Stimulated activated CD4-positive, alpha-beta T cell treated with anti-CD3 and anti-CD28 coated beads, TNF-alpha, amount 100 ng/mL, for 24 hours (primary cell): ENCODE data around the gene SYT3.
"Not testable (repeated sequence)": the region's sequence is repeated elsewhere in the genome, so short reads cannot be mapped to it uniquely, and the experiment has no call there.

Experiments used
- DNase-seq, 3 experiments: peaks; one replicate each; pipeline ENCODE4 v3.0.0-alpha.2; 2020; ENCODE audit warnings: low read depth in 3 of 3

The SYT3 gene

DNA sequence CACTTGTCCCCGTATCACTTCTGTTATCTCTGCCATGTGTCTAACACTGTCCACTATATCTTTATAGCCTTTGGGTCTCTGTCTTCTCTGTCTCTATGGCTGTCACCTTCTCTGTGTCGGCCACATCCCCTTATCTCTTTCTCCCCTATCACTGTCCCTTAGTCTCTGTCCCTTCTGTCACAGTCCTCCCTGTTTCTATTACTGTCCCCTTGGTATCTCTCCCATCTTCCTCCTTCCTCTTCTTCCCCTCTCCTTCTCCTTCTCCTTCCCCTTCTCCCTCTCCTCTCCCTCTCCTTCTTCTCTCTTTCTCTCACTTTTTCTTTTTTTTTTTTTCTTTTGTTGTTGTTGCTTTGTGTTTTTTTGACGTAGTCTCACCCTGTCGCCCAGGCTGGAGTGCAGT is 36.7 kb downstream of the SYT3 start:
- no peak for DNase-seq

DNA sequence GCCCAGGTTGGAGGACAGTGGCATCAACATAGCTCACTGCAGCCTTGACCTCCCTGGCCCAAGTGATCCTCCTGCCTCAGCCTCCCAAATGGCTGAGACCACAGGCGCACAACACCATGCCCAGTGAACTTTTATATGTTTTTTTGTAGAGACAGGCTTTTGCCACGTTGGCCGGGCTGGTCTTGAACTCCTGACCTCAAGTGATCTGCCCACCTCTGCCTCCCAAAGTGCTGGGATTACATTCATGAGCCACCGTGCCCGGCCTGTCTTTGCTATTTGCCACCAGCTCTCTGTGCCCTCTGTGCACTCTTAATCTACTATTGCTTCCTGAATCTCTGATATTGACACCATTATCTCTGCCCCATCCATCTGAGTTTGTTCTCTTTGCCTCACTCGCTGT is 37.2 kb downstream of the SYT3 start:
- DNase-seq: no peak

DNA sequence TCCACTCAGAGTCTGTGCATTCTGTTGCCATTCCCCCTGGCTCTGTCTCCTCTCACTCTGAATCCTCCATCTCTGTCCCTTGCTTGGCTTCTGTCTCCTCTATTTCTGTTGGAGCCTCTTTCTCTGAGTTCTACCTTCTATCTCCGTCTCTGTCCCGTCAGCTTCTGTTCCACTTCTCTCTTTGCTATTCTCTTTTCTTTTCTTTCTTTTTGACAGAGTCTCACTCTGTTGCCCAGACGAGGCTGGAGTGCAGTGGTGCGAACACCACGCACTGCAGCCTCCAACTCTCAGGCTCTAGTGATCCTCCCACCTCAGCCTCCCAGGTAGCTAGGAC is 37.6 kb downstream of the SYT3 start:
- DNase-seq: no peak

DNA sequence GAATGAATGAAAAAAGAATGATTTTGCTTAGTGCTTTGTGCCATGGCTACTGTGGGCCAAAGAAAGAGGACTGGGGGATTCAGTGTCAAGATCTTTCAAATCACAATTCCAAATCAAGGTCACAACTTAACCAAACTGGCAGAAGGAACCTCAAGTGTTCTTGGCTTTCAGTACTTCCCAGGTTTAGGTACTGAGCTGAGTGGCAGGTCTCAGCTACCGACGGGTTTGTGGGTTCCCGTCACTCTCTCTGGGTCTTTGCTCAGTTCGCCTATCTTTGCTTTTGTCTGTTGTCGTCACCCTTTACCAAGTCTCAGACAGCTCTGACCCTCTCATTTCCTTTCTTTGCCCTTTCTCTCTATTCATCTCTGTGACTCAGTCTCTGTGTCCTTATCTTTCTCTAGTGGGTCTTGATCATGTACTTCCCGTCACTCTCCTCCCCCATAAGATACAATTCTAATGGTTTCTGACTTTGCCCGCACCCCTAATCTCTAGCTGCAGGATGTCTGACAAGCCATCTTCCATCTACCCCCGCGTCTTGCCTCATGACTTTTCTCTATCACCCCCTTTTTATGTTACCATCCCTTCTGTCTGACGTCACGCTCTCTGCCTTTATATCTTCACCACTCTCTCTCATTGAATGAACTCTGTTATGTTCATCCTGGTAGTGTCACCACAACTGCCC is 38.1 kb downstream of the SYT3 start:
- no peak for DNase-seq

- DNase-seq: no peak
These were observed 40.3 kb downstream of the SYT3 start for GRCh38 chr19:50599427-50599826.

- DNase-seq: no peak
These were observed 49.5 kb downstream of the SYT3 start for GRCh38 chr19:50590191-50590590.

- not testable (repeated sequence) for DNase-seq
These were observed 57.7 kb downstream of the SYT3 start for GRCh38 chr19:50581795-50582660.

DNA sequence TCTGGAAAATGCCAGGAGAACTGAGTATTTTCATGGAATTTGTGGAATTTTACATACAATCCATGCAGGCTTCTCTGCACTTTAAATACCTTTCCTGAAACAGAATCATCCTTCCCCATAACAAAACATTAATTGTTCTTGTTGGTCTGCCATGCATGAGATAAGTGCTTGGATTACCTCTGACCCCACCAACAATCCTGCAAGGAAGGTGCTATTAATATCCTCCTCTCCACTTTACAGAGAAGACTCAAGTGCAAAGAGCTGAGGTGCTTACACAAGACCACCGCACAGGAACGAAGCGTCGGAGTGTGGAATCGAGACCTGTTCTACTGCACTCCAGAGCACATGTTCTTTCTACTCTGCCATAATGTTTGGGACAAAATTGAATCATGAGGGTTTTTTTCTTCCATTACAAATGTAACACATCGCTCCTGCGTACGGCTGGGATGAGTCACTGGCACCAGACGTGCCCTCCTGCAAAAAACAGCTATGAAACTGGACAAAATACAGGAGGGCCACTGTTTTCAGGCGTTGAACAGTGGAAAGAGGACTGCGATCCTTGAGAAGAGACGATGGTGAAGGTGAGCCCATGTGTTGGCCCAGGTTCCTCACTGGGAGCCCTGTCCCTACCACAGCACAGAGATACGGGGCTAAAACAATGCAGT is 58.6 kb downstream of the SYT3 start:
- no peak for DNase-seq

DNA sequence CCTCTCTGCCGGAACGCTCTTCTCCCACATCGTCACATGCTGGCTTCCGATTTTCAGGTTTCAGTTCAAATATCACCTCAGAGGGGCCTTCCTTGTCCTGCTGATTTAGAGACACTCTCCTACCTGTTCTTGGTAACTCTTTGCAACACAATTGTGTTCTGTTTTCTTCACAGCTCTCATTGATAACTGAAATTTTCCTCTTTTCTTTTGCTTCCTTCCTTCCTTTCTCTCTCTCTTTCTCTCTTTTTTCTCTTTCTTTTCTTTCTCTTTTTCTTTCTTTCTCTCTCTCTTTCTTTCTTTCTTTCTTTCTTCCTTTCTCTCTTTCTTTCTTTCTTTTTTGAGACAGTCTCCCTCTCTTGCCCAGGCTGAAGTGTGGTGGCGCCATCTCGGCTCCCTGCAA is 59.4 kb downstream of the SYT3 start:
- no peak for DNase-seq

DNA sequence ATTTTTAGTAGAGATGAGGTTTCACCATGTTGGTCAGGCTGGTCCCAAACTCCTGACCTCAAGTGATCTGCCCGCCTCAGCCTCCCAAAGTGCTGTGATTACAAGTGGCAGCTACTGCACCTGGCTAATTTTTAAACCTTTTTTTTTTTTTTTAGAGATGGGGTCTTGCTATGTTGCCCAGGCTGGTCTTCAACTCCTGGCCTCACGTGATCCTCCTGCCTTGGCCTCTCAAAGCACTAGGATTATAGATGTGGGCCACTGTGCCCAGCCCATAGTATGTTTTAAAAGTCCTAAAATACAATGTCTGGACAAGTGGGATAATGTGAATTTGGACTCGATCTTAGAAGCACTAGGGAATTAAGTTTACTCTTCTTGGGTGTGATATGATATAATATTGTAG is 62.9 kb downstream of the SYT3 start:
- DNase-seq: not testable (repeated sequence)

DNA sequence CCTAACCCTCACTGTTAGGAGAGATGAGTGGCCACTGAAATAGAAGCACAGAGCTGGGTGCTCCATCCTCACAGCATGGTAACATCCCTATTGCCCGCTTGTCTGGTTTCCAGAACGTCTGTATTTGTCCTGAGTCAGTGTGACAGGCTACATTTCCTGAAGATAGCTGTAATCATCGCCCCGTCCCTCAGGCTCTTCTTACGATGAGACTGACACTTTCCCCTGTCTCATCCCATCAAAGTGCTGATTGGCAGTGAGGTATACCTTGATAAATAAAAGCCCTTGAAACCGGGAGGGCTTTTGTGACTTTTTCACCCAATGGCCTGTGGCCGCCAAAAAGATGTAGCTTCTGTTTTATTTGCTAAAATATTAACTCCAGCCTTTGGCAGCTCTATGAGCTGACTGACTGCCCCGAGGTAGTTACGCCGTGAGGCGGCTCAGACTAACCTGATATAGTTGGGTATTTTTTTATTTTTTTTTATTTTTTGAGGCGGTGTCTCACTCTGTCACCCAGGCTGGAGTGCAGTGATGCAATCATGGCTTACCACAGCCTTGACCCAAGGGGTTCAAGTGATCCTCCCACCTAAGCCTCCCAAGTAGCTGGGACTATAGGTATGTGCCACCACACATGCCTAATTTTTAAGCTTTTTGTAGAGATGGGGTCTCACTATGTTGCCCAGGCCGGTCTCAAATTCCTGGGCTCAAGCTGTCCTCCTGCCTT is 65.8 kb downstream of the SYT3 start:
- no peak for DNase-seq
